GM21447 (cell line): ENCODE data around the gene BCR.

Experiments
- ATAC-seq: cut with Tn5 transposase; IDR thresholded peaks from one replicate; pipeline ENCODE4 v1.9.1; 2021; ENCODE audit not compliant: unreplicated experiment

Gene BCR

GRCh38 chr22:23193882-23194281, 13.6 kb downstream of the BCR start:
- no peak for ATAC-seq

- ATAC-seq: no peak
Measured at GRCh38 chr22:23196165-23196564, 15.9 kb downstream of the BCR start.

- no peak for ATAC-seq
Measured at GRCh38 chr22:23197836-23198235, 17.5 kb downstream of the BCR start.

GRCh38 chr22:23199159-23199558, 18.9 kb downstream of the BCR start:
- no peak for ATAC-seq

GRCh38 chr22:23200898-23201297, 20.6 kb downstream of the BCR start:
- ATAC-seq: no peak

- no peak for ATAC-seq
Measured at GRCh38 chr22:23202812-23203451, 22.6 kb downstream of the BCR start.

GRCh38 chr22:23203452-23204124, 23.3 kb downstream of the BCR start:
- ATAC-seq: no peak

- no peak for ATAC-seq
Measured at GRCh38 chr22:23204125-23204488, 23.8 kb downstream of the BCR start.

GRCh38 chr22:23204541-23205157, 24.3 kb downstream of the BCR start:
- ATAC-seq: no peak

- no peak for ATAC-seq
Measured at GRCh38 chr22:23205339-23206049, 25.2 kb downstream of the BCR start.

- no peak for ATAC-seq
Measured at GRCh38 chr22:23206915-23207314, 26.6 kb downstream of the BCR start.

GRCh38 chr22:23207729-23208393, 27.6 kb downstream of the BCR start:
- no peak for ATAC-seq

GRCh38 chr22:23210428-23211170, 30.3 kb downstream of the BCR start:
- ATAC-seq: no peak

- no peak for ATAC-seq
Measured at GRCh38 chr22:23211622-23212021, 31.3 kb downstream of the BCR start.

- no peak for ATAC-seq
Measured at GRCh38 chr22:23212061-23213021, 32.0 kb downstream of the BCR start.

GRCh38 chr22:23213022-23213555, 32.8 kb downstream of the BCR start:
- no peak for ATAC-seq

- ATAC-seq: no peak
Measured at GRCh38 chr22:23213581-23214334, 33.4 kb downstream of the BCR start.

- ATAC-seq: no peak
Measured at GRCh38 chr22:23214398-23214797, 34.1 kb downstream of the BCR start.
